Activated naive CD8-positive, alpha-beta T cell treated with anti-CD3 and anti-CD28 coated beads, Interleukin-2, amount 50 U/mL, for 16 hours (primary cell): ENCODE data around the gene GRIK4.

Experiments
- DNase-seq: peaks from one replicate; pipeline ENCODE4 v3.0.0-alpha.2; 2020; ENCODE audit warnings: low read depth, low spot score

GRIK4 gene

GRCh38 chr11:120839201-120839600 is 327.7 kb downstream of the GRIK4 start:
- no peak for DNase-seq

DNA sequence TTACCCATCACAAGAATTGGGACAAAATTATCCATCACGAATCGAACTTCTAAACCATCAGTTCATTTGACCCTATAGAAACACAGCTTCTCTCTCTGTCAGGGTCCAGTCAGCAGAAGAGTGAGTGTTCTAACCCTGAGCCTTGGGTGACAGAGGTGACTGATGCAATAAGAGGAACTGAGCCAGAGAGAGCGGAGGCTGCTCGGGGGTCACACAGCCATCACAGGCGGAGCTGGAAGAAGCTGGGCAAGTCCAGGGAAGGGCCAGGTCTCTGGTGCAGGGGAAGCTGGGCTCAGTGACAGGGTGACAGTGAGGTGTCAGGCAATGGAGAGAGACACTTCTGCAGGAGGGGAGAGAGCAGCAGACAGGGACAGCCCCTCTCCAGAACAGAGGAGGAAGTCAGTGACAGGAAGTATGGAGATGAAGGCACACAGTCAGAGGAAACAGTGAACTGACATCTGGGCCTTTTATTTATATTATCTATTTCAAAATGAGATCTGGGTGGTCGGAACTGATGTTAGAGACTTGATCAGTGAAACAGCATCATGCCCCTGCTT is 328.4 kb downstream of the GRIK4 start:
- no peak for DNase-seq

GRCh38 chr11:120840661-120841060 is 329.1 kb downstream of the GRIK4 start:
- DNase-seq = no peak

DNA sequence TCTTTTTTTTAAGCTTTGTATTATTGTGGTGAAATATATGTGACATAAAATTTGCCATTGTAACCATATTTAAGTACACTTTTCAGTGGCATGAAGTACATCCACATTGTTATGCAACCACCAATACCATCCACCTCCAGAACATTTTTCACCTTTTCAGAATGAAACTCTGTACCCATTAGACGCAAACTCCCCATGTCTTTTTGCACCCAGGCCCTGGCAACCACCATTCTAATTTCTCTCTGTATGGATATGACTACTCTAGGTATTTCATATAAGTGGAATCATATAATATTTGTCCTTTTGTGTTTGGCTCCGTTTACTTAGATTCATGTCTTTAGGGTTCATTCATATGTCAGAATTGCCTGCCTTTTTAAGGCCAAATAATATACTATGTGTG is 329.5 kb downstream of the GRIK4 start:
- DNase-seq = no peak

GRCh38 chr11:120842195-120842594 is 330.6 kb downstream of the GRIK4 start:
- DNase-seq = no peak

DNA sequence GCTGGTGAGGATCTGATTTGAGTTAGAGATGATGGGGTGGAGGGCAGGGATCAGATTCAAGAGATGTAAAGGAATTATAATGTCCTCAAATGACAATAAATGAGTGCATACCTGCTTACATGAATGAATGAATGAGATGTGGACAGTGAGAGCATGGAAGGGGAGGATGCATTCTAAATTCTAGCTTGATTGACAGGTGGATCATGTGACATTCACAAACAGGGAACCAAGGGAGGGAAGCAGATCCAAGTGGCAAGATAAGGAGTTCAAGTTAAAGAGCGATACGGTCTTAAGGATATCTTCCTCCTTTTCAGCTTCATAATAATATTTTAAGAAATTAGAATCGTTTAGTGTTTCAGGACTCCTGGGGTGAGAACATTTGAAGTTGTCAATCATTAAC is 341.9 kb downstream of the GRIK4 start:
- no peak for DNase-seq

GRCh38 chr11:120854988-120855387 is 343.4 kb downstream of the GRIK4 start:
- no peak for DNase-seq

DNA sequence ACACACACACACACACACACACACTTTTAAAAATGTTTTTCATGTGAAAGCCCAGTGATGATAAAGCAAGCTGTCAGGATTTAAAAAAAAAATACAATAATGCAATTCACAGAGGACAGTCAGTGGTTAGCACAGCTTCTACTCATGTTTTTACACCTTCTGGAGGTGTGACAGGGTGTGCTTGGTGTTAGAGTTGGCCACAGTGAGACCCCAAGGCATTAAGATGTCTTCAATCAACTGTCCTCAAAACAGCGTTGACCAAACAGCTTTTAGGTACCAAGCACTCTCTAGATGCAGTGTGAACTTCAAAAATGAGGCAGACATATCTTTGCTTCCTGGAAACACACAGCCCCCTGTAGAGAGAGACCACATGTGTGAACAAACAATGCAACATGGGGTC is 346.0 kb downstream of the GRIK4 start:
- DNase-seq = no peak

- DNase-seq = no peak
Observed at GRCh38 chr11:120858740-120859139, 347.2 kb downstream of the GRIK4 start.

DNA sequence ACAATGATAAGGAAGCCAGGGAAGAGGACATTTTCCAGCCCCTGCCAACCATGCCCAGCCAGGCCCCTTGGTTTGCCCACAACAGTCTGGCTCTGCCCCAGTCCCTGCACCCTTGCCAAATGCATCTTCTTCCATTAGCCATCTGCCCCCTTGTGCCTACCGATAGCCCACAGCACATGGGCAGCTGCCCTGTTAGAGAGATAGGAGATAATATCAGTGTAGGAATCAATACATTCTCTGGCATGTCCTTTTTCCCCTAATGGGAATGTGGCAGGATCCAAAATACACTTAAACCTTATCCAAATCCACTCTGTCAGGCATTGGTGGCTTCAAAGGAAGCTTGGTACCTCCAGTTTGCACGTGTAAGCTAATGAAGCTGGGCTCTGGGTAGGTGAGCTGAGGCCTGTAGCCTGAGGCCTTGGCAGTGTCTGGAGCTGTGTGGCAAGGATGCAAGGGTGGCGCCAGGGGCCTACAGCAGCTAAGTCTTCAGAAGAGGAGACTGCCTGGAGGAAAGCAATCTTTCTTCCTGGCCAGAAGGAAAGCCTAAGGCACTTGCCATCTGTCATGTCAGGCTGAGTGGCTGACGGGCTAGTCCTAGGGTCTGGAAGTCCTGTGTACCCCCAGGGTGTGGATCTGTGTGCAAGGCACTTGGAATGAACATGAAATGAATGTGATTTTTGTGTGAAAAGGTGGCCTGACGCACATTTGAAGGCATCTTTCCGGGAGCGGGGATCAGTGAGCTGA is 348.2 kb downstream of the GRIK4 start:
- DNase-seq = no peak

DNA sequence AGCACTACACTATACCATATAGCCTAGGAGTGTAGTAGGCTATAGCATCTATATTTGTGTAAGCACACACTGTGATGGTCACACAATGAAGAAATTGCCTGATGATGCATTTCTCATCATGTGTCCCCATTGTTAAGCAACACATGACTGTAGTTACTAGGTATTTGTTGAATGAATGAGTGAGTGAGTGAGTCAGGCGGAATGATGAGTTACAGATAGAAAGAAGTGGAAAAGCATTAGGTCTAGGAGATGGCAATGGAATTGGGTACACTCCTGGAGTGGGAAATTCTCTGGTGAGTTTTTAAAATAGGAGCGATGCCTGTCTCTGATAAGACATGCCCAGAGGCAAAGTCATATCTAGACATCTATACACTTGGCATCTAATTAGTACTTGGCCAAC is 351.8 kb downstream of the GRIK4 start:
- no peak for DNase-seq

DNA sequence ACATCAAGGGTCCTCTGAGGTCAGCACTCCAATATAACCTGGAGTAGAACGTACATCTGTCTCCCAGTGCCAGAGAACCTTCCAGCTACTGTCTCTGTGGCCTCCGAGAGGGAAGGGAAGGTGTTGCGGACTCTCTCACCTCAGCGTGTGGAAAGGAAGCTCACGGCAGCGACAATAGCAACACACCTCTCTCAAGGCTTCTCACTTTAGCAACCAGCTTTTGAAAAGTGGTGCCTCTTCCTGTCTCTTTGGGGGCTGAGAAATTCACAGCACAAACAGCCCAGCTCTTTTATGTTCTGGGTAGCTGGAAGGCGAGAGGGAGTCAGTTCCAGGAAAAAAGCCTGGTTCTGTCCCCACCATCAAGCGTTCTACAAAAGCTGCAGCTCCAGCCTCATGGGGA is 355.5 kb downstream of the GRIK4 start:
- DNase-seq = no peak

- DNase-seq = no peak
Observed at GRCh38 chr11:120867531-120867930, 356.0 kb downstream of the GRIK4 start.

GRCh38 chr11:120867988-120868387 is 356.4 kb downstream of the GRIK4 start:
- DNase-seq = no peak

- DNase-seq = no peak
Observed at GRCh38 chr11:120869097-120869496, 357.5 kb downstream of the GRIK4 start.

DNA sequence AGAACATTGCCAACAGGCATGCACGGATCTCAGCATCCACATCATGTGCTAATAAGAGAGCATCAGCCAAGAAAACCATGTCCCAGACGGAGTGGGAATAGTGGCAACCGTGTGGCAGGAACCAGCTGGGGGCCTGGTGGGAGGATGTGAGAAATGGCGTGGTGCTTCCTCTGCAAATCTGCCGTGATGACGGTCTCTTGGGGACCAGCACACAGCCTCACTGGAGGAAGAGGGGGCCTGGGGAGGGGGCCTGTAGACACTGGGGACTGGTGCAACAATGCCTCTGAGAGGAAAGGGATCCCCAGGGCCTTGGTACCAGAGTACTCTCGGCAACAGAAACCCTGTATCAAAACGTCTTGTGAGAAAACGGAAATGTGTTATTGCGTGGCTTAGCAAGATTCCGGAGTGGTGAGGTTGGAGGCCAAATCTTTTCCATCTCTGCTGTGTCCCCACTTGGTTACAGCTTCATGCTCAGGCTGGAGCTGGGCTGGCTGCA is 358.0 kb downstream of the GRIK4 start:
- no peak for DNase-seq

GRCh38 chr11:120871194-120871593 is 359.6 kb downstream of the GRIK4 start:
- no peak for DNase-seq

DNA sequence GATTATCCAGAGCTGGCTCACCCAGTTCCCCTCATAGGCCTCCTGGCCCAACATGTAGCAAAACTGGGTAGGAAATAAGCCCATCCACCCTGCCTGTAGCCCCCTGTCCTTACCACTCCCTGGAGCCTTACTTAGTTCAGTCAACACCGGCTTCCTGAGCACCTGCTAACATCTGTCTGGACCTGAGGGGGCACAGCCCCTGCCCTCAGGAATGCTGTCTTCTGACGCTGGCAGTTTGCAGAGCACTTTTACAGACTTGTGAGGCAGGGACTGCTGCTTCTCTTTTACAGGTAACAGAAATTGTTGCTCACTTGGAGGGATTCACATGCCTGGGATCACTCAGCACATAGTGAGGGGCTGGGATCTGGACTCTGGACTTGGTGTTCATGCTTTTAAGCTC is 360.4 kb downstream of the GRIK4 start:
- no peak for DNase-seq

GRCh38 chr11:120873966-120874735 is 362.6 kb downstream of the GRIK4 start:
- DNase-seq = no peak

DNA sequence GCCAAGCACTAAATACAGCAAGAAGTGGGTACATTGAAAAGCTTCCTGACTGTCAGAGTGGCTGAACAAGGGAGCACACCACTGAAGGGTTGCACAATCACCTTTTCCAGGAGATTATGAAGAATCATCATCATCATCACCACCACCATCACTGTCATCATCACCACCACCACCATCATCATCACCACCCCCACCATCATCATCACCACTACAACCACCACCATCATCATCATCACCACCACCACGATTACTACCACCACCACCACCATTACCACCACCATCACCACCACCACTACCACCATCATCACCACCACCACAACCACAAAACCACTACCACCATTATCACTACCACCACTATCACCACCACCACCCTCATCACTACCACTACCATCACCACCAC is 364.4 kb downstream of the GRIK4 start:
- no peak for DNase-seq

- DNase-seq = no peak
Observed at GRCh38 chr11:120877746-120878365, 366.3 kb downstream of the GRIK4 start.

DNA sequence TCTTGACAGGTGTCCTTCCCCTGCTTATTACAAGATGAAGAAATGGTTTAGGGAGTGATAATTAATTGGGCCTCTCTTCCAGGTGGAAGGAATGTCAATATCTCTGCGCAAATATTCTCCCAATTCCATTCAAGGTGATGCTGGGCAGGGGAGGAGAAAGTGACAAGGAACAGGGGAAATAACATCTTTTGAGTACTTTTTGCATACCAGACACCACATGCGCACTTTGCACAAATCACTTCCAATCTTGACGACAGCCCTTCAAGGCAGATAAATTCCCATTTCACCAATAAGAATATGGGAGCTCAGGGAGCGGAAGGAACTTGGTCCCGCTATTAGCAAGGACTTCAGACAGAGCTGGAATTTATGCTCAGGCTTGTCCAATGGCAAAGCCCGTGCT is 367.2 kb downstream of the GRIK4 start:
- DNase-seq = no peak
